ENCODE measurements around the gene WNT11. TPM values are rescaled to one million over a fixed set of nuclear protein-coding genes. Genes with fewer than 3 reads are reported as not detected.

WNT11 gene
- total and polyA plus RNA-seq, 2 donors: 1.1 to 1.5 TPM

DNA sequence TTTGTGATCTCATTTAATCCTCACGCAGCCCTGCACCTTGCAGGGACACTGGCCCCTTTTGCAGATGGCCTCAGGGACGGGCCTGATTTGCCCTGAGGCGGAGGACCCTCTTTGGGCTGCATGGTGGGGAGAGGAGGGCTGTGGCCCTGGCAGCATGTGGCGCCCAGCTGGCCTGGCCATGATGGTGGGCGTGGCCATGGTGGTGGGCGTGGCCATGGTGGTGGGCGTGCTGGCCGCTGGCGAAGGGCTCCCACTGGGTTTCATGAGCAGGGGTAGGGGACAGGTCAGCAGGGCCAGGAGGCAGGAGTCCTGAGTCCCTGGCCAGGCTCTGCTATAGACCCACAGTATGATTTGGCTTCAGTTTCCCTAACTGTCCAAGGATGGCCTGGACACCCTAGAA is 13.1 kb downstream of the WNT11 start:
- DNase-seq (ENCODE audit: low read depth in 6 of 9, low spot score in 9 of 9): no peak
- 95% methylated on average over 9 of the region's 9 CpGs for WGBS

DNA sequence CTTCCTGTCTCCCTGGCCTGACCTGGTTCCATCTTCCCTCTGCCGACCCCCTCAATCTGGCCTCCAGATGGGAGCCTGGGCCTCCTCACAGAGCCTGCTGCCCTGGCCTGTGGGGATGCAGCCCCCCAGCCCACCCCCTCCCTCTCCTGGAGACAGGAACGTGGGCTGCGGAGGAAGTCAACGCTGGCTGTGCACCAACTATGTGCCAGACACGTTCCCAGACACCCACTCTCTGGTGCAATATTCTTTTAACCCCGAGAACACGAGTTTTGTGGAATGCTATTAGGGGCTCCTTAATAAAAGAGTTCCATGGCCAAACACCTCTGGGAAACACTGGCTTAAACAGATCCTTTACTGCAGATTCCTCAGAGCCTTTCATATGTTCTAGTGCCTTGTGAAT is 15.9 kb downstream of the WNT11 start:
- Histone ChIP-seq H3K27me3 (ENCODE audit: control insufficient read depth in 2 of 2, insufficient read depth in 1 of 2, low read length in 1 of 2) (no peaks in the 10 kb centered on the region), H3K4me1 (ENCODE audit: control insufficient read depth in 2 of 2, insufficient read depth in 2 of 2, low read length in 2 of 2) (no peaks in the 10 kb centered on the region), H3K4me3 (ENCODE audit: low read length in 2 of 2) (no peak overlapping the region), H3K9me3 (ENCODE audit: control insufficient read depth in 2 of 2, insufficient read depth in 1 of 2, low read length in 1 of 2) (no peaks in the 10 kb centered on the region), H3K36me3 (ENCODE audit: control insufficient read depth in 2 of 2, insufficient read depth in 2 of 2, low read length in 1 of 2) (no peaks in the 10 kb centered on the region), H3K27ac (ENCODE audit: low read depth in 1 of 2, low read length in 1 of 2) (no peak overlapping the region)
- WGBS: 65% methylated on average over 7 of the region's 7 CpGs
- no peak for DNase-seq (ENCODE audit: low read depth in 6 of 9, low spot score in 9 of 9)

More for the DNA sequence above, 13.1 kb downstream of the WNT11 start:
- H3K9me3 ChIP-seq (ENCODE audit: control insufficient read depth in 2 of 2, insufficient read depth in 1 of 2, low read length in 1 of 2): no peaks in the 10 kb centered on the region
- no peak overlapping the region for H3K4me3 ChIP-seq (ENCODE audit: low read length in 2 of 2)
- H3K4me1 ChIP-seq (ENCODE audit: control insufficient read depth in 2 of 2, insufficient read depth in 2 of 2, low read length in 2 of 2): no peaks in the 10 kb centered on the region
- H3K27ac ChIP-seq (ENCODE audit: low read depth in 1 of 2, low read length in 1 of 2): no peak overlapping the region
- H3K36me3 ChIP-seq (ENCODE audit: control insufficient read depth in 2 of 2, insufficient read depth in 2 of 2, low read length in 1 of 2): no peaks in the 10 kb centered on the region
- H3K27me3 ChIP-seq (ENCODE audit: control insufficient read depth in 2 of 2, insufficient read depth in 1 of 2, low read length in 1 of 2): no peaks in the 10 kb centered on the region

DNA sequence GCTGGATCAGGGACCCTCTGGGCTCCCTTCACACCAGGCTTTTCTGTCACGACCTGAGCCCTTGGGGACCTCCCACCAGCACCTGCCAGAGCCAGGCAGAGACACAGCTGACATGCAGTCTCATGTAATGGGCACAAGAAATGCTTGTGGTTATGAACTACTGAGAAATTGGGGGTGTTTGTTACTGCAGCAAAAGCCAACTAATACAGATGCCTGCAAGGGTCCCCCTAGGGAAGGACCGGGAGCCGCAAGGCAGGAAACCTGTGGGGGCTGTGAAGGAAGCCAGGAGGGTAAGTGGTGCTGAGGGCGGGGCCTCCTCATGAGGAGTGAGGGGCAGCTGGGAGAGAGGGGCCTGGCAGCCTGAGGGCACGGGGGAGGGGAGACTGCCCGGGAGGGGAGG is 16.6 kb downstream of the WNT11 start:
- no peaks in the 10 kb centered on the region for H3K36me3 ChIP-seq (ENCODE audit: control insufficient read depth in 2 of 2, insufficient read depth in 2 of 2, low read length in 1 of 2)
- peaks cover 0 to 2% of the 10 kb centered on the region in 2 donors for H3K4me1 ChIP-seq (ENCODE audit: control insufficient read depth in 2 of 2, insufficient read depth in 2 of 2, low read length in 2 of 2)
- DNase-seq (ENCODE audit: low read depth in 6 of 9, low spot score in 9 of 9): no peak
- 76% methylated on average over 6 of the region's 6 CpGs for WGBS
- no peak overlapping the region for H3K27ac ChIP-seq (ENCODE audit: low read depth in 1 of 2, low read length in 1 of 2)
- H3K4me3 ChIP-seq (ENCODE audit: low read length in 2 of 2): no peak overlapping the region
- no peaks in the 10 kb centered on the region for H3K9me3 ChIP-seq (ENCODE audit: control insufficient read depth in 2 of 2, insufficient read depth in 1 of 2, low read length in 1 of 2)
- H3K27me3 ChIP-seq (ENCODE audit: control insufficient read depth in 2 of 2, insufficient read depth in 1 of 2, low read length in 1 of 2): no peaks in the 10 kb centered on the region

DNA sequence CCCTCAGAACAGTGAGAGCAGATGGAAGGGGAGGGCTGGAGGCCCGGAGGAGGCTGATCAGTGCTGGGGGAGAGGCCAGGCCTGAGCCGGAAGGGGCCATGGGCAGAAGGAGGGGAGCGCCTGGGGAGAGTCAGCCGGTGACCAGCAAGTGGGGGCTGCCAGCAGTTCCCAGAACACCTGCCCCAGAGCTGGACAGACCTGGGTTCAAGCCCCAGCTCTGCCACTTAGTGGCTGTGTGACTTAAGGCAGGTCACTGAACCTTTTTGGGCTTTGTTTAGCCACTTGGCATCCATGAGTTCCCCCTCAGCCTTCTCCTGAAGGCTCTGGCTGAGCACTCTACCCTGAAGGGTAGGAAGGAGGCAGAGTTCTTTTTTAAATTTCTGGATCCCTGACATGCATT is 17.4 kb downstream of the WNT11 start:
- no peak for DNase-seq (ENCODE audit: low read depth in 6 of 9, low spot score in 9 of 9)
- Histone ChIP-seq H3K27ac (ENCODE audit: low read depth in 1 of 2, low read length in 1 of 2) (no peak overlapping the region), H3K4me3 (ENCODE audit: low read length in 2 of 2) (no peak overlapping the region), H3K4me1 (ENCODE audit: control insufficient read depth in 2 of 2, insufficient read depth in 2 of 2, low read length in 2 of 2) (peaks cover 0 to 2% of the 10 kb centered on the region in 2 donors), H3K36me3 (ENCODE audit: control insufficient read depth in 2 of 2, insufficient read depth in 2 of 2, low read length in 1 of 2) (no peaks in the 10 kb centered on the region), H3K9me3 (ENCODE audit: control insufficient read depth in 2 of 2, insufficient read depth in 1 of 2, low read length in 1 of 2) (no peaks in the 10 kb centered on the region), H3K27me3 (ENCODE audit: control insufficient read depth in 2 of 2, insufficient read depth in 1 of 2, low read length in 1 of 2) (no peaks in the 10 kb centered on the region)
- WGBS: 95% methylated on average over 4 of the region's 4 CpGs

DNA sequence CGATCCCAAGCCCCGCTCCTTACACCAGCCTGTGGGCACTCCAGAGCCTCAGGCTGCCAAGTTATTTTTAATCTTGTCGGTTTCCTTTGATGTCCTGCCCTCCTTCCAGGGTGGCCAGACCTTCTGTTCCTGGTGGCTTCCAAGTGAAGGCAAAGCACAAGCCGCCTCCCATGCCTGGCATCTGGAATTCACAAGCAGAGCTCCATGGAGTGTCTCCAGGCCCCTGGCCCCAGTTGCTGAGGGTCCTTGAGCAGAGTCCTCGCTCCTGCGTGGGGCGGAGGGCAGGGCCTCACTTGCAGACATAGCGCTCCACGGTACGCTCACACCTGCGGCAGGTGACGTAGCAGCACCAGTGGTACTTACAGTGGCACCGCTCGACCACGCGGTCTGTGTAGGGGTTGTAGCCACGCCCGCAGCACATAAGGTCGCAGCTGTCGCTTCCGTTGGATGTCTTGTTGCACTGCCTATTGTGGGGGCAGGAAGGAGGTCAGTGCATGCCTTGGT is 19.5 kb downstream of the WNT11 start:
- no peak for DNase-seq (ENCODE audit: low read depth in 6 of 9, low spot score in 9 of 9)
- H3K27ac ChIP-seq (ENCODE audit: low read depth in 1 of 2, low read length in 1 of 2): no peak overlapping the region

DNA sequence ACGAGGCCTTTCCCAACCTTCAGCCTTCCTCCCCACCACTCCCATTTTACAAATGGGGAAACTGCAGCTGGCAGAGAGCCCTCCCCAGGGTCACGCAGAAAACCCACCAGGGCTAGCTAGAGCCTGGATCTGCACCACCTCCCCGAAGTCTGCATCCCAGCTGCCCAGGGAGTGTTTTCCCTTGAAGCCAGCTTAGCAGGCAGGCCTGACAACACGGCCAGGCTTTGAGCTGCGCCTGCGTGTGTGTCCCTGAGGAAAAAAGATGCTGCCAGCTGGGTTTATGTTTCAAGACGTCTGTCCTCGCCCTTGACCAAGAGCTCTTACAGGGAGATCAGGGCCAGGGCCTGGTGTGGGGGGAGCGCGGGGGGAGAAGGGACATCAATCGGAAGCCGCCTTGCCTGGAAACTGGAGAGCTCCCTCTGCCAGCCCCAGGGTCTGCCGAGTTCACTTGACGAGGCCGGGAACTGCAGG is 20.3 kb downstream of the WNT11 start:
- no peak overlapping the region for H3K27ac ChIP-seq (ENCODE audit: low read depth in 1 of 2, low read length in 1 of 2)
- peaks cover 0 to 2% of the 10 kb centered on the region in 2 donors for H3K4me1 ChIP-seq (ENCODE audit: control insufficient read depth in 2 of 2, insufficient read depth in 2 of 2, low read length in 2 of 2)
- no peaks in the 10 kb centered on the region for H3K27me3 ChIP-seq (ENCODE audit: control insufficient read depth in 2 of 2, insufficient read depth in 1 of 2, low read length in 1 of 2)
- DNase-seq (ENCODE audit: low read depth in 6 of 9, low spot score in 9 of 9): no peak
- no peaks in the 10 kb centered on the region for H3K36me3 ChIP-seq (ENCODE audit: control insufficient read depth in 2 of 2, insufficient read depth in 2 of 2, low read length in 1 of 2)
- WGBS: 92% methylated on average over 15 of the region's 15 CpGs
- no peaks in the 10 kb centered on the region for H3K9me3 ChIP-seq (ENCODE audit: control insufficient read depth in 2 of 2, insufficient read depth in 1 of 2, low read length in 1 of 2)
- H3K4me3 ChIP-seq (ENCODE audit: low read length in 2 of 2): no peak overlapping the region

More for the DNA sequence above, 19.5 kb downstream of the WNT11 start:
- Histone ChIP-seq H3K27me3 (ENCODE audit: control insufficient read depth in 2 of 2, insufficient read depth in 1 of 2, low read length in 1 of 2) (no peaks in the 10 kb centered on the region), H3K36me3 (ENCODE audit: control insufficient read depth in 2 of 2, insufficient read depth in 2 of 2, low read length in 1 of 2) (no peaks in the 10 kb centered on the region), H3K4me1 (ENCODE audit: control insufficient read depth in 2 of 2, insufficient read depth in 2 of 2, low read length in 2 of 2) (peaks cover 0 to 2% of the 10 kb centered on the region in 2 donors), H3K4me3 (ENCODE audit: low read length in 2 of 2) (no peak overlapping the region), H3K9me3 (ENCODE audit: control insufficient read depth in 2 of 2, insufficient read depth in 1 of 2, low read length in 1 of 2) (no peaks in the 10 kb centered on the region)
- WGBS: 98% methylated on average over 21 of the region's 21 CpGs

DNA sequence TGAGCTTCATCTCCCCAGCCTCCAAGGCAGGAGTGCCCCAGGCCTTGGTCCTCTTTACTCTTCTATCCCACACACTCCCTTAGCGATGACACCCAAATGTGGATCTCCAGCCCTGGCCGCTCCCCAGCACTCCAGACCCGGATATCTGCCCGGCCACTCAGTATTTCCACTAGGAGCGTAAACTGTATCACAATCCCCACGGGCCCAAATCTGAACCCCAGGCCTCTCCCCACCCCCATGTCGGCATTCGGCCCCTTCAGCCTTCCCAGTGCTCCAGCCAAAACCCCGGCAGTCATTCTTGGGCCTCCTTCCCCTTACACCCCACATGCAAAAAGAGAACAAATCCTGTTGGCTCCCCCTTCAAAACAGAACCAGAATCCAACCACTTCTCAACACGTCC is 20.8 kb downstream of the WNT11 start:
- peaks cover 0 to 2% of the 10 kb centered on the region in 2 donors for H3K4me1 ChIP-seq (ENCODE audit: control insufficient read depth in 2 of 2, insufficient read depth in 2 of 2, low read length in 2 of 2)
- no peak for DNase-seq (ENCODE audit: low read depth in 6 of 9, low spot score in 9 of 9)
- H3K27ac ChIP-seq (ENCODE audit: low read depth in 1 of 2, low read length in 1 of 2): no peak overlapping the region
- H3K9me3 ChIP-seq (ENCODE audit: control insufficient read depth in 2 of 2, insufficient read depth in 1 of 2, low read length in 1 of 2): no peaks in the 10 kb centered on the region
- H3K36me3 ChIP-seq (ENCODE audit: control insufficient read depth in 2 of 2, insufficient read depth in 2 of 2, low read length in 1 of 2): no peaks in the 10 kb centered on the region
- no peak overlapping the region for H3K4me3 ChIP-seq (ENCODE audit: low read length in 2 of 2)
- no peaks in the 10 kb centered on the region for H3K27me3 ChIP-seq (ENCODE audit: control insufficient read depth in 2 of 2, insufficient read depth in 1 of 2, low read length in 1 of 2)
- 95% methylated on average over 10 of the region's 10 CpGs for WGBS

DNA sequence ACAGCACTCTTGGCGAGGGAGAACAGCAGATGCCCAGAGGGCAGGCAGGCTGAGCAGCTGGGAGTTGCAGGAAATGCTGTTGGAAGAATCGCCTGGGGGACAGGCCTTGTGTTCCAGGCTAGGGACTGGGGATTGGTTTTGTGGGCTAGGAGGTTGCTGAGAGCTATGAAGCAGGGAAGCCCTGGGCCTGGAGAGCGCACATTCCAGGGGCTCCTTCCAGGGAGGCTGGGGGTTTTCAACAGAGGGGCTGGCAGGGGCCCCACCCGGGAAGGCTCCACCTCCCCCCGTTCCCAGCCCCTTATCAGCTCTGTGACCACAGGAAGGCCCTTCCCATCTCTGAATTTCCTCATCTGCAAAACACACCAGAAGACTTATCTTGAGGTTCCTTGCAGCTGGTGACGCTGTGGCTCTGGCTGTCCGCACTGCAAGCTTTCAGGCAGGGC is 21.7 kb downstream of the WNT11 start:
- DNase-seq (ENCODE audit: low read depth in 6 of 9, low spot score in 9 of 9): no peak
- Histone ChIP-seq H3K27me3 (ENCODE audit: control insufficient read depth in 2 of 2, insufficient read depth in 1 of 2, low read length in 1 of 2) (no peaks in the 10 kb centered on the region), H3K27ac (ENCODE audit: low read depth in 1 of 2, low read length in 1 of 2) (no peak overlapping the region), H3K36me3 (ENCODE audit: control insufficient read depth in 2 of 2, insufficient read depth in 2 of 2, low read length in 1 of 2) (no peaks in the 10 kb centered on the region), H3K4me1 (ENCODE audit: control insufficient read depth in 2 of 2, insufficient read depth in 2 of 2, low read length in 2 of 2) (peaks cover 0 to 2% of the 10 kb centered on the region in 2 donors), H3K4me3 (ENCODE audit: low read length in 2 of 2) (no peak overlapping the region), H3K9me3 (ENCODE audit: control insufficient read depth in 2 of 2, insufficient read depth in 1 of 2, low read length in 1 of 2) (no peaks in the 10 kb centered on the region)
- WGBS: 40% methylated on average over 7 of the region's 7 CpGs

DNA sequence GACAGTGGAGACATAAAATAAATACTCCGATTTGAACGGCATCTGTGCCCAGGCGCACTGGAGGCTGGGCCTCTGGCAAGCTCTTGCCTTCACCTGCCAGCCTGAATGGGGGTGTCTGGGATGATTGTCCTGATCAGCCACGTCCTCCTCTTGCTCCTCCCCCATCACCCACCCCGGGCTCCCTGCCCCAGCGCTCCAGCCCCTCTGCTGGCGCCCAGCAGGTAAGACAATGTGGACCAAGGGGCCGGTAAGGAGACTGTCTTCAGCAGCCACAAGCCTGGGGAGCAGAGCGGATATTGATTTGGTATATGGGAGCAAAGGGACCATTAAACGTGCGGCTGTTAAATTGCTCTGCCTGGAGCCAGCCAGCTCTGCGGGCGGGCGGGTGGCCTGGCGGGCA is 24.9 kb downstream of the WNT11 start:
- peaks cover 0 to 2% of the 10 kb centered on the region in 2 donors for H3K4me1 ChIP-seq (ENCODE audit: control insufficient read depth in 2 of 2, insufficient read depth in 2 of 2, low read length in 2 of 2)
- H3K9me3 ChIP-seq (ENCODE audit: control insufficient read depth in 2 of 2, insufficient read depth in 1 of 2, low read length in 1 of 2): no peaks in the 10 kb centered on the region
- H3K4me3 ChIP-seq (ENCODE audit: low read length in 2 of 2): no peak overlapping the region
- H3K27me3 ChIP-seq (ENCODE audit: control insufficient read depth in 2 of 2, insufficient read depth in 1 of 2, low read length in 1 of 2): no peaks in the 10 kb centered on the region
- no peaks in the 10 kb centered on the region for H3K36me3 ChIP-seq (ENCODE audit: control insufficient read depth in 2 of 2, insufficient read depth in 2 of 2, low read length in 1 of 2)
- no peak for DNase-seq (ENCODE audit: low read depth in 6 of 9, low spot score in 9 of 9)
- WGBS: 98% methylated on average over 15 of the region's 15 CpGs
- no peak overlapping the region for H3K27ac ChIP-seq (ENCODE audit: low read depth in 1 of 2, low read length in 1 of 2)

Measured in thymus (tissue), 11 donors.